Gastroesophageal sphincter (tissue), 3 donors: ENCODE measurements around the gene SLIT3.

Experiments used
- CTCF ChIP-seq, 4 experiments: fragments of 200-600 bp in 2 of 4; fragments of 450-650 bp in 2 of 4; sonication (generic) in 1 of 4; IDR thresholded peaks; one replicate each; pipeline ENCODE4 v1.5.1; 2017 to 2019; ENCODE audit warnings: antibody characterized with exemption in 4 of 4, mild to moderate bottlenecking in 2 of 4, moderate library complexity in 2 of 4
- EP300 ChIP-seq: sonication (generic); formaldehyde crosslinking; IDR thresholded peaks from one replicate; pipeline ENCODE4 v1.6.1; 2017; ENCODE audit warnings: antibody characterized with exemption, mild to moderate bottlenecking
- POLR2A ChIP-seq, 2 donors: fragments of 450-650 bp; IDR thresholded peaks; one replicate each; pipeline ENCODE4 v1.6.1; 2017; ENCODE audit warnings: antibody characterized with exemption in 2 of 2, mild to moderate bottlenecking in 2 of 2, moderate library complexity in 1 of 2

DNA sequence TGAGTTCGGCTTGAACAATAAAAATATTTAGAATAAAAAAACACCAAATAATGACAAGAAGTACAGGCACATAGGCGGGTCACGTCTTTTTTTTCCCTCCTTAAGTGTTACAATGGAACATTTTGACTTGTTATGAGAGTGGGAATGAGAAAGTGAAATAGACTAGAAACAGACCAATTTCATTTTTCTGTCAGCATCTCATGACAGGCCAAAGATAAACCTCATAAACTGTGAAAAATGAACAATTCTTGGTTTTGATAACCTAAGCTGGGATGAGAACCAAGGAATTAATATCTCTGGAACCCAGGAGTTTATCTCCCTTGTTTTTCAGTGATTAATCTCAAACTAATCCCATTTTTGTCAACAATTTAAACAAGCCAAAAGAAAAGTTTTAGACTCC lies 299.5 kb downstream of the SLIT3 start:
- no peak for TF ChIP-seq CTCF (IDR thresholded peaks at IDR 0.05)
- no peak for TF ChIP-seq EP300
- no peak for TF ChIP-seq POLR2A (IDR thresholded peaks at IDR 0.05)
